Lung (tissue), 12 donors: ENCODE measurements around the gene TFF2. TPM values are rescaled to one million over a fixed set of nuclear protein-coding genes. Genes with fewer than 3 reads are reported as not detected.

Experiments
- ATAC-seq: fragments of 200-7000 bp; cut with Tn5 transposase; one replicate; pipeline ENCODE4 v1.9.1; 2020; ENCODE audit warnings: moderate number of reproducible peaks; ENCODE audit not compliant: insufficient read depth, low FRiP score
- DNase-seq, 3 donors: peaks; one replicate each; pipeline ENCODE4 v3.0.0-alpha.2; 2013 to 2017
- H3K27ac ChIP-seq, 2 donors: one replicate each; pipeline ENCODE4 v1.5.1; 2013; ENCODE audit warnings: mild to moderate bottlenecking in 2 of 2, moderate library complexity in 2 of 2, control low read depth in 1 of 2, inconsistent platforms in 1 of 2, low read depth in 1 of 2, low read length in 1 of 2
- H3K27me3 ChIP-seq, 3 donors: one replicate each; pipeline ENCODE4 v1.5.1; 2013; ENCODE audit warnings: low read length in 2 of 3; ENCODE audit not compliant: control insufficient read depth in 3 of 3, insufficient read depth in 3 of 3
- H3K36me3 ChIP-seq, 4 donors: one replicate each; pipeline ENCODE4 v1.5.1; 2013; ENCODE audit warnings: low read length in 4 of 4, mild to moderate bottlenecking in 1 of 4, moderate library complexity in 1 of 4; ENCODE audit not compliant: control insufficient read depth in 4 of 4, insufficient read depth in 4 of 4
- H3K4me1 ChIP-seq, 5 donors: one replicate each; pipeline ENCODE4 v1.5.1; 2013; ENCODE audit warnings: low read length in 5 of 5, mild to moderate bottlenecking in 2 of 5, moderate library complexity in 1 of 5; ENCODE audit not compliant: control insufficient read depth in 5 of 5, insufficient read depth in 5 of 5
- H3K4me3 ChIP-seq: one replicate; pipeline ENCODE4 v1.5.1; 2013; ENCODE audit warnings: mild to moderate bottlenecking, control low read depth, moderate library complexity
- H3K9ac ChIP-seq, 2 donors: one replicate each; pipeline ENCODE4 v1.5.1; 2013; ENCODE audit warnings: low read length in 2 of 2, control low read depth in 1 of 2; ENCODE audit not compliant: insufficient read depth in 1 of 2
- H3K9me3 ChIP-seq, 4 donors: one replicate each; pipeline ENCODE4 v1.5.1; 2013; ENCODE audit warnings: low read length in 3 of 4, mild to moderate bottlenecking in 1 of 4, moderate library complexity in 1 of 4; ENCODE audit not compliant: control insufficient read depth in 4 of 4, insufficient read depth in 3 of 4
- WGBS, 2 donors: extraction: QIAGEN DNeasy Blood & Tissue Kit; methylation state at CpG; one replicate each; pipeline ENCODE4 v1.1.7; 2013; 5-methylcytosine and 5-hydroxymethylcytosine counted together
- polyA plus RNA-seq, 2 donors: library from polyadenylated mRNA; stranded (reverse); fragments of 200-250 nt; gene quantifications; one replicate each; pipeline ENCODE4 v1.2.1, GENCODE V29; 2013
- total RNA-seq, 2 donors: library from RNA; depleted of rRNA in 1 of 2; stranded (reverse); fragments of >200 nt in 1 of 2; gene quantifications; one replicate each; pipeline ENCODE4 v1.2.1, GENCODE V29; 2014 to 2021
- TF ChIP-seq, protein P1 (sequence below): IDR thresholded peaks from 2 replicates; pipeline ENCODE4 v1.5.1; 2012; ENCODE audit warnings: mild to moderate bottlenecking; ENCODE audit errors: control extremely low read depth, extremely low read depth
- donor health status: control.
- donor health status: control.
- donor health status: Bipolar disorder and iron deficiency.
- donor health status: healthy.
- donor health status: DM: yes; HTN: yes; CAD: no.

TFF2 gene
- total and polyA plus RNA-seq, 4 donors, result not detected

DNA sequence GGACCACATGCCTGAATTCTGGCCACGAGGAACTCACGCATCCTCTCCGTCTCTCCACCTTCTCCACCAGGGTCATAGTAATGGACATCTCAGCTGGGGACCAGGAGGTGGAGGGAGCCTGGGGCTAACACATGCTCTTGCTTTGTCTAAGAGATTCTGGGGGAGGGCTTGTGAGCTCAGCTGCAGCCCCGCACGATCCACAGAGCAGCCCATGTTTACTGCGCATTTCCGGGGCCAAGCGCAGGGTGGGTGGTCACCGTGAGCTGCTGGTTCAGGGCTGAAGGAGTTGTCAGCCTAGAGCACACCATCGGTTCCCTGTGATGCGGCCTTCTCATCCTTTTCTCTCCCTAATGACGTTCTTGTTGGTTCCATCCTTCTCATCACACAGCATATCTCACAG lies 7.5 kb upstream of the TFF2 start:
- TF ChIP-seq, protein P1, sequence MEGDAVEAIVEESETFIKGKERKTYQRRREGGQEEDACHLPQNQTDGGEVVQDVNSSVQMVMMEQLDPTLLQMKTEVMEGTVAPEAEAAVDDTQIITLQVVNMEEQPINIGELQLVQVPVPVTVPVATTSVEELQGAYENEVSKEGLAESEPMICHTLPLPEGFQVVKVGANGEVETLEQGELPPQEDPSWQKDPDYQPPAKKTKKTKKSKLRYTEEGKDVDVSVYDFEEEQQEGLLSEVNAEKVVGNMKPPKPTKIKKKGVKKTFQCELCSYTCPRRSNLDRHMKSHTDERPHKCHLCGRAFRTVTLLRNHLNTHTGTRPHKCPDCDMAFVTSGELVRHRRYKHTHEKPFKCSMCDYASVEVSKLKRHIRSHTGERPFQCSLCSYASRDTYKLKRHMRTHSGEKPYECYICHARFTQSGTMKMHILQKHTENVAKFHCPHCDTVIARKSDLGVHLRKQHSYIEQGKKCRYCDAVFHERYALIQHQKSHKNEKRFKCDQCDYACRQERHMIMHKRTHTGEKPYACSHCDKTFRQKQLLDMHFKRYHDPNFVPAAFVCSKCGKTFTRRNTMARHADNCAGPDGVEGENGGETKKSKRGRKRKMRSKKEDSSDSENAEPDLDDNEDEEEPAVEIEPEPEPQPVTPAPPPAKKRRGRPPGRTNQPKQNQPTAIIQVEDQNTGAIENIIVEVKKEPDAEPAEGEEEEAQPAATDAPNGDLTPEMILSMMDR, result no peak
- Histone ChIP-seq H3K9ac (no peak overlapping the region), H3K4me3 (no peak overlapping the region), H3K27me3 (peaks cover 0 to 8% (median 2%) of the 10 kb centered on the region in 3 donors), H3K4me1 (no peaks in the 10 kb centered on the region), H3K36me3 (no peaks in the 10 kb centered on the region), H3K27ac (no peak overlapping the region), H3K9me3 (peaks cover 0 to 15% (median 2%) of the 10 kb centered on the region in 4 donors)
- no peak for DNase-seq
- WGBS, 2 donors, result 94 to 95% methylated on average over 12 of the region's 12 CpGs
- no peak for ATAC-seq

DNA sequence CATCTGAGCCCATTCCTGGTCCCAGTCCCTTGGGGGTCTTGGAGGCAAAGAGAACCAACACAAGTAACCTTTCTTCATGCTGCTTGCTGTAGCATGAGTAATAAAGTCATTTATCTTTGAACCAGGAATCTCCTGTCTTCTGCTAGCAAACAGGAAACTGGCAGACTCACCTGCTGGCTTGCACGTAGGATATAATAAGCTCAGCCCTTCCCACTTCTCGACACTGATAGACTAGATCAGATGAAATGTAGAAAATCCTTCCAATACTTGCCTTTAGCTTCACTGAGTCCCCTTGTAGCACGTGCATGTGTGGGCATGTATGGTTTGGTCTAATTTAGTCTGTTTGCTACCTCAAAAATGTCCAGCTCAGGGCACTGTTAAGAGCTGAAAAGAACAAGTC lies 6.5 kb upstream of the TFF2 start:
- Histone ChIP-seq H3K27ac (no peak overlapping the region), H3K9ac (no peak overlapping the region), H3K36me3 (no peaks in the 10 kb centered on the region), H3K27me3 (peaks cover 0 to 3% (median 0%) of the 10 kb centered on the region in 3 donors), H3K4me3 (no peak overlapping the region), H3K4me1 (no peaks in the 10 kb centered on the region), H3K9me3 (peaks cover 0 to 15% (median 2%) of the 10 kb centered on the region in 4 donors)
- no peak for ATAC-seq
- 67 to 69% methylated on average over 3 of the region's 3 CpGs for WGBS, 2 donors
- TF ChIP-seq, protein P1, result no peak
- DNase-seq, result no peak

DNA sequence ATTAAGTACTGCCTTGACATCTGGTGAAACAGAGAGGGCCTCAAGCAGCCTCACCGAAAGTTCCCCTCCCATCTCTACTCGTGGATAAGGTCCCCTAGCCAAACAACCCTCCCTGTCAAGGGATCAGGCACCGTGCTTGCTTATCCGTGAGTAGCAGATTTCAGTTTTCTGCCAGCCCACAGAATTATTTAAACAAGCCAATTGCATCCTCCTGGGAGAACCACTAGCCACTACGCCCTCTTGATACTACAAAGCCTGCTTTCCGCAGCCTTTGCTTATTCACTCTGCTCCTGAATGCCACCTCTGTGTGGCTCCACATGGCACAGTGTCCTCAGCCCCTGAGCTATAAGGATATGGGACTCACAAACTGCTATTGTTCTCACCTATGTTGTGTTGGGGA lies 5.9 kb upstream of the TFF2 start:
- TF ChIP-seq, protein P1, result no peak

DNA sequence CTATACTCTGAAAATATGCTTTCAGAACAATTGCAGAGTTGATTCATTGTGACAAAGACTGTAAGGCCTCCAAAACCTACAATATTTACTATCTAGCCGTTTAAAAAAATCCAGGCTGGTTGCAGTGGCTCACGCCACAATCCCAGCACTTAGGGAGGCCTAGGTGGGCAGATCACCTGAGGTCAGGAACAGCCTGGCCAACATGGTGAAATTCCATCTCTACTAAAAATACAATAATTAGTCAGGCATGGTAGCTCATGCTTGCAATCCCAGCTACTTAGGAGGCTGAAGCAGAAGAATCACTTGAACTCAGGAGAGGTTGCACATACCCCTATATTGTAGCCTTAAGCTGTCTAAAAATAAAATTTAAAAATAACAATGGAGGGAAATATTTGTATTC lies 5.3 kb upstream of the TFF2 start:
- WGBS, 2 donors, result 93 to 94% methylated on average over 2 of the region's 2 CpGs
- H3K4me1 ChIP-seq, result no peaks in the 10 kb centered on the region

More for the DNA sequence above, 5.9 kb upstream of the TFF2 start:
- no peaks in the 10 kb centered on the region for H3K36me3 ChIP-seq
- no peaks in the 10 kb centered on the region for H3K4me1 ChIP-seq
- H3K27me3 ChIP-seq, result peaks cover 0 to 3% (median 0%) of the 10 kb centered on the region in 3 donors
- peaks cover 0 to 15% (median 2%) of the 10 kb centered on the region in 4 donors for H3K9me3 ChIP-seq
- no peak for ATAC-seq
- 56 to 68% methylated on average over 6 of the region's 6 CpGs for WGBS, 2 donors
- DNase-seq, result no peak
- H3K4me3 ChIP-seq, result no peak overlapping the region
- no peak overlapping the region for H3K9ac ChIP-seq
- no peak overlapping the region for H3K27ac ChIP-seq

More for the DNA sequence above, 5.3 kb upstream of the TFF2 start:
- ATAC-seq, result no peak
- Histone ChIP-seq H3K27me3 (peaks cover 0 to 3% (median 0%) of the 10 kb centered on the region in 3 donors), H3K4me3 (no peak overlapping the region), H3K36me3 (no peaks in the 10 kb centered on the region), H3K27ac (no peak overlapping the region), H3K9me3 (peaks cover 0 to 15% (median 2%) of the 10 kb centered on the region in 4 donors), H3K9ac (no peak overlapping the region)
- TF ChIP-seq, protein P1, result no peak
- DNase-seq, result no peak
